ENCODE results near the gene ANGPTL4.
"Not testable (repeated sequence)": the region's sequence is repeated elsewhere in the genome, so short reads cannot be mapped to it uniquely, and the experiment has no call there.

The ANGPTL4 gene

DNA sequence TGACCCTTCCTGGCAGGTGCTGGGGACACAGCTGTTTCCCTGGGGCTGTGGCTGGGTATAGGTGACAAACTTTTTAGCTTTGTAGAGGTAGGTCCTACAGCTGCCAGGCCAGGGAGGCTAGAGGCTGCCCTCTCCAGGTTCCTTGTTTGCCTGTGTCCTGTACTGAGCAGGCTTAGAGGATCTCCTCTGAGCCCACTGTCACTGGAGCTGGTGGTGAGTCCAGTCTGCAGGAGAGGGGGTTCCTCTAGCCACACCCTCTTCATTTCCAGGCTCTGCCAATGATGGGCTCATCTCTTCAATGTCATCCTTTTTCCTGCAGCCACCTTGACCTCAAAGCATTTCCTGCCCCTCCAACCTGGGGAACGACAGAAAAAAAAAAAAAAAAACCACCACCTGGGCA lies 13.6 kb downstream of the ANGPTL4 start:
- H4K12ac ChIP-seq (ENCODE audit: low read depth, low read length), result no peak overlapping the region
- no CpG with 5 or more reads among the region's 1 CpG for WGBS (ENCODE audit: extremely low coverage, insufficient coverage, insufficient read length)
- H3K4me3 ChIP-seq (ENCODE audit: low read depth, low read length), result no peak overlapping the region
- H2AFZ ChIP-seq (ENCODE audit: insufficient read depth, low read length, poor library complexity), result no peak overlapping the region
- no peak overlapping the region for H2AK5ac ChIP-seq (ENCODE audit: low read length)
- no peak overlapping the region for H2BK12ac ChIP-seq (ENCODE audit: low read length)
- H3K9ac ChIP-seq (ENCODE audit: low read length), result no peak overlapping the region
- H3K79me1 ChIP-seq (ENCODE audit: low read length), result no peaks in the 10 kb centered on the region
- no peak overlapping the region for H3K4me2 ChIP-seq (ENCODE audit: low read length)
- H3K23ac ChIP-seq (ENCODE audit: low read length), result no peak overlapping the region
- no peak overlapping the region for H2BK5ac ChIP-seq (ENCODE audit: low read depth, low read length, poor library complexity)
- no peak overlapping the region for H2BK120ac ChIP-seq (ENCODE audit: insufficient read depth, low read length, poor library complexity)
- H3K27ac ChIP-seq (ENCODE audit: low read depth, low read length), result no peak overlapping the region
- no peak overlapping the region for H3K14ac ChIP-seq (ENCODE audit: low read length)
- no peak overlapping the region for H3K18ac ChIP-seq (ENCODE audit: low read length)
- H3K4ac ChIP-seq (ENCODE audit: low read depth, low read length), result no peak overlapping the region
- peaks cover 3% of the 10 kb centered on the region for H3K9me3 ChIP-seq (ENCODE audit: insufficient read depth, low read depth, low read length)
- H3K27me3 ChIP-seq (ENCODE audit: insufficient read depth, low read length), result no peaks in the 10 kb centered on the region
- H3K79me2 ChIP-seq (ENCODE audit: control insufficient read depth, insufficient read depth, low read length, poor library complexity), result no peaks in the 10 kb centered on the region
- no peak overlapping the region for H4K91ac ChIP-seq (ENCODE audit: low read depth, low read length)
- no peak for DNase-seq
- peaks cover 0 to 2% of the 10 kb centered on the region in 2 experiments for H3K4me1 ChIP-seq (ENCODE audit: control insufficient read depth in 1 of 2, insufficient read depth in 2 of 2, low read length in 2 of 2)
- H3K36me3 ChIP-seq (ENCODE audit: control insufficient read depth in 1 of 2, insufficient read depth in 2 of 2, low read length in 2 of 2), result peaks cover 4 to 8% of the 10 kb centered on the region in 2 experiments
- H4K8ac ChIP-seq (ENCODE audit: low read depth, low read length), result no peak overlapping the region

DNA sequence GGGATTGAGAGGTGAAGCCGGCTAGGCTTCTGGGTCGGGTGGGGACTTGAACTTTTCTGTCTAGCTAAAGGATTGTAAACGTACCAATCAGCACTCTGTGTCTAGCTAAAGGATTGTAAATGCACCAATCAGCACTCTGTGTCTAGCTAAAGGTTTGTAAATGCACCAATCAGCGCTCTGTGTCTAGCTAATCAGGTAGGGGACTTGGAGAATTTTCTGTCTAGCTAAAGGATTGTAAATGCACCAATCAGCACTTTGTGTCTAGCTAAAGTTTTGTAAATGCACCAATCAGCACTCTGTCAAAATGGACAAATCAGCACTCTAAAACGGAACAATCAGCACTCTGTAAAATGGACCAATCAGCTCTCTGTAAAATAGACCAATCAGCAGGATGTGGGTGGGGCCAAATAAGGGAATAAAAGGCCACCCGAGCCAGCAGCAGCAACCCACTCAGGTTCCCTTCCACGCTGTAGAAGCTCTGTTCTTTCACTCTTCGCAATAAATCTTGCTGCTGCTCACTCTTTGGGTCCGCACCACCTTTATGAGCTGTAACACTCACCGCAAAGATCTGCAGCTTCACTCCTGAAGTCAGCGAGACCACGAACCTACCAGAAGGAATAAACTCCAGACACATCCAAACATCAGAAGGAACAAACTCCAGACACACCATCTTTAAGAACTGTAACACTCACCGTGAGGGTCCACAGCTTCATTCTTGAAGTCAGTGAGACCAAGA lies 15.4 kb downstream of the ANGPTL4 start:
- not testable (repeated sequence) for H3K9ac ChIP-seq (ENCODE audit: low read length); H3K18ac ChIP-seq (ENCODE audit: low read length); H3K23ac ChIP-seq (ENCODE audit: low read length); H4K91ac ChIP-seq (ENCODE audit: low read depth, low read length); H3K4ac ChIP-seq (ENCODE audit: low read depth, low read length); H3K14ac ChIP-seq (ENCODE audit: low read length); H3K79me1 ChIP-seq (ENCODE audit: low read length); H3K36me3 ChIP-seq (ENCODE audit: control insufficient read depth in 1 of 2, insufficient read depth in 2 of 2, low read length in 2 of 2); H3K4me3 ChIP-seq (ENCODE audit: low read depth, low read length); H3K79me2 ChIP-seq (ENCODE audit: control insufficient read depth, insufficient read depth, low read length, poor library complexity); H3K4me1 ChIP-seq (ENCODE audit: control insufficient read depth in 1 of 2, insufficient read depth in 2 of 2, low read length in 2 of 2); H2AFZ ChIP-seq (ENCODE audit: insufficient read depth, low read length, poor library complexity); DNase-seq; H3K9me3 ChIP-seq (ENCODE audit: insufficient read depth, low read depth, low read length); H2BK120ac ChIP-seq (ENCODE audit: insufficient read depth, low read length, poor library complexity); H2BK12ac ChIP-seq (ENCODE audit: low read length); H3K27ac ChIP-seq (ENCODE audit: low read depth, low read length); H4K8ac ChIP-seq (ENCODE audit: low read depth, low read length); H4K12ac ChIP-seq (ENCODE audit: low read depth, low read length); H3K4me2 ChIP-seq (ENCODE audit: low read length); H3K27me3 ChIP-seq (ENCODE audit: insufficient read depth, low read length); H2AK5ac ChIP-seq (ENCODE audit: low read length); H2BK5ac ChIP-seq (ENCODE audit: low read depth, low read length, poor library complexity)
- WGBS (ENCODE audit: extremely low coverage, insufficient coverage, insufficient read length), result no CpG with 5 or more reads among the region's 13 CpGs

DNA sequence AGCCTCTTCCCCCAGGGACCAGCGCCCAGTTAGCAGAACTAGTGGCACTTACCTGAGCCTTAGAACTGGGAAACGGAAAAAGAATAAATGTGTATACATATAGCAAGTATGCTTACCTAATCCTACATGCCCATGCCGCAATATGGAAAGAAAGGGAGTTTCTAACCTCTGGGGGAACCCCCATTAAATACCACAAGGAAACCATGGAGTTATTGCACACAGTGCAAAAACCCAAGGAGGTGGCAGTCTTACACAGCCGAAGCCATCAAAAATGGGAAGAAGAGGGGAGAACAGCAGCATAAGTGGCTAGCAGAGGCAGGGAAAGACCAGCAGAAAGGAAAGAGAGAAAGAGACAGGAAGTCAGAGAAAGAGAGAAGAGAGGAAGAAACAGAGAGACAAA lies 20.6 kb downstream of the ANGPTL4 start:
- H3K27me3 ChIP-seq (ENCODE audit: insufficient read depth, low read length); H4K8ac ChIP-seq (ENCODE audit: low read depth, low read length); H3K4me3 ChIP-seq (ENCODE audit: low read depth, low read length); H3K9ac ChIP-seq (ENCODE audit: low read length); H4K91ac ChIP-seq (ENCODE audit: low read depth, low read length); H3K4ac ChIP-seq (ENCODE audit: low read depth, low read length); H3K14ac ChIP-seq (ENCODE audit: low read length); H2BK5ac ChIP-seq (ENCODE audit: low read depth, low read length, poor library complexity); H3K79me1 ChIP-seq (ENCODE audit: low read length); DNase-seq; H2AK5ac ChIP-seq (ENCODE audit: low read length); H3K4me2 ChIP-seq (ENCODE audit: low read length); H3K36me3 ChIP-seq (ENCODE audit: control insufficient read depth in 1 of 2, insufficient read depth in 2 of 2, low read length in 2 of 2); H3K23ac ChIP-seq (ENCODE audit: low read length); H4K12ac ChIP-seq (ENCODE audit: low read depth, low read length); H3K27ac ChIP-seq (ENCODE audit: low read depth, low read length); H2BK12ac ChIP-seq (ENCODE audit: low read length); H3K9me3 ChIP-seq (ENCODE audit: insufficient read depth, low read depth, low read length); H3K79me2 ChIP-seq (ENCODE audit: control insufficient read depth, insufficient read depth, low read length, poor library complexity); H2AFZ ChIP-seq (ENCODE audit: insufficient read depth, low read length, poor library complexity); H3K4me1 ChIP-seq (ENCODE audit: control insufficient read depth in 1 of 2, insufficient read depth in 2 of 2, low read length in 2 of 2); H2BK120ac ChIP-seq (ENCODE audit: insufficient read depth, low read length, poor library complexity); H3K18ac ChIP-seq (ENCODE audit: low read length): not testable (repeated sequence)
- WGBS (ENCODE audit: extremely low coverage, insufficient coverage, insufficient read length), result no CpG with 5 or more reads among the region's 4 CpGs

DNA sequence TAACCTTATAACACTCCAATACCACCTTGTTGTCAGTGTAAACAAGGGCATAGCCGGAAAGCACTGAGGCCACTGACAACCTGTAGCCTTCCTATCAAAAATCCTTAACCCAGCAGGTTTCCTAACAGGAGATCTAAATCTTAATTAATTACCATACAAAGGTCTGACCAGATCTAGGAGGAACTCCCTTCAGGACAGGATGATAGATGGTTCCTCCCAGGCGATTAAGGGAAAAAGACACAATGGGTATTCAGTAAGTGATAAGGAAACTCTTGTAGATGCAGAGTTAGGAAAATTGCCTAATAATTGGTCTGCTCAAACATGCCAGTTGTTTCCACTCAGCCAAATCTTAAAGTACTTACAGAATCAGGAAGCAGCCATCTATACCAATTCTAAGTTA lies 21.1 kb downstream of the ANGPTL4 start:
- not testable (repeated sequence) for H3K79me1 ChIP-seq (ENCODE audit: low read length); H4K91ac ChIP-seq (ENCODE audit: low read depth, low read length); DNase-seq; H3K36me3 ChIP-seq (ENCODE audit: control insufficient read depth in 1 of 2, insufficient read depth in 2 of 2, low read length in 2 of 2); H2AK5ac ChIP-seq (ENCODE audit: low read length); H3K14ac ChIP-seq (ENCODE audit: low read length); H2BK12ac ChIP-seq (ENCODE audit: low read length); H3K23ac ChIP-seq (ENCODE audit: low read length); H4K8ac ChIP-seq (ENCODE audit: low read depth, low read length); H3K9ac ChIP-seq (ENCODE audit: low read length); H2BK5ac ChIP-seq (ENCODE audit: low read depth, low read length, poor library complexity); H4K12ac ChIP-seq (ENCODE audit: low read depth, low read length); H3K4me3 ChIP-seq (ENCODE audit: low read depth, low read length); H3K79me2 ChIP-seq (ENCODE audit: control insufficient read depth, insufficient read depth, low read length, poor library complexity); H2AFZ ChIP-seq (ENCODE audit: insufficient read depth, low read length, poor library complexity); H3K9me3 ChIP-seq (ENCODE audit: insufficient read depth, low read depth, low read length); H3K27ac ChIP-seq (ENCODE audit: low read depth, low read length); H3K4me2 ChIP-seq (ENCODE audit: low read length); H3K27me3 ChIP-seq (ENCODE audit: insufficient read depth, low read length); H3K4ac ChIP-seq (ENCODE audit: low read depth, low read length); H3K4me1 ChIP-seq (ENCODE audit: control insufficient read depth in 1 of 2, insufficient read depth in 2 of 2, low read length in 2 of 2); H2BK120ac ChIP-seq (ENCODE audit: insufficient read depth, low read length, poor library complexity); H3K18ac ChIP-seq (ENCODE audit: low read length)
- no CpG with 5 or more reads among the region's 2 CpGs for WGBS (ENCODE audit: extremely low coverage, insufficient coverage, insufficient read length)

All from trophoblast cell (in vitro differentiated cells and primary cell).